ENCODE results near the gene NUDCD3. TPM values are rescaled to one million over a fixed set of nuclear protein-coding genes. Genes with fewer than 3 reads are reported as not detected.
A peak's percentile ranks its signal among the peaks of the same experiment; 100 is the strongest.

The NUDCD3 gene
- total RNA-seq, 1 donor from 2014 or later = 90.3 TPM

- intact Hi-C loops (cut with DNase I) = no loop called here
- peak; percentile 66 for DNase-seq (ENCODE audit: low spot score)
These were observed 99.3 kb downstream of the NUDCD3 start for GRCh38 chr7:44391171-44391570.

GRCh38 chr7:44390701-44391100 lies 99.8 kb downstream of the NUDCD3 start:
- DNase-seq (ENCODE audit: low spot score) = peak; percentile 29
- intact Hi-C loops (cut with DNase I) = no loop called here

- intact Hi-C loops (cut with DNase I) = no loop called here
- DNase-seq (ENCODE audit: low spot score) = peak; percentile 46
These were observed 102.1 kb downstream of the NUDCD3 start for GRCh38 chr7:44388089-44388970.

GRCh38 chr7:44387389-44387788 lies 103.1 kb downstream of the NUDCD3 start:
- intact Hi-C loops (cut with DNase I) = no loop called here
- DNase-seq (ENCODE audit: low spot score) = peak; percentile 20

GRCh38 chr7:44386139-44386913 lies 104.1 kb downstream of the NUDCD3 start:
- DNase-seq (ENCODE audit: low spot score) = peak; percentile 29
- intact Hi-C loops (cut with DNase I) = no loop called here

- peak; percentile 61 for DNase-seq (ENCODE audit: low spot score)
- intact Hi-C loops (cut with DNase I) = no loop called here
These were observed 104.9 kb downstream of the NUDCD3 start for GRCh38 chr7:44385434-44386138.

- peak; percentile 76 for DNase-seq (ENCODE audit: low spot score)
- intact Hi-C loops (cut with DNase I) = no loop called here
These were observed 105.6 kb downstream of the NUDCD3 start for GRCh38 chr7:44384586-44385433.

- peak; percentile 66 for DNase-seq (ENCODE audit: low spot score)
- intact Hi-C loops (cut with DNase I) = no loop called here
These were observed 106.9 kb downstream of the NUDCD3 start for GRCh38 chr7:44383566-44383965.

- intact Hi-C loops (cut with DNase I) = no loop called here
- DNase-seq (ENCODE audit: low spot score) = peak; percentile 71
These were observed 107.8 kb downstream of the NUDCD3 start for GRCh38 chr7:44382459-44383265.

- DNase-seq (ENCODE audit: low spot score) = peak; percentile 49
- intact Hi-C loops (cut with DNase I) = no loop called here
These were observed 108.8 kb downstream of the NUDCD3 start for GRCh38 chr7:44381494-44382220.

GRCh38 chr7:44380831-44381493 lies 109.5 kb downstream of the NUDCD3 start:
- peak; percentile 39 for DNase-seq (ENCODE audit: low spot score)
- intact Hi-C loops (cut with DNase I) = no loop called here

- intact Hi-C loops (cut with DNase I) = no loop called here
- DNase-seq (ENCODE audit: low spot score) = peak; percentile 22
These were observed 110.1 kb downstream of the NUDCD3 start for GRCh38 chr7:44380189-44380830.

- peak; percentile 67 for DNase-seq (ENCODE audit: low spot score)
- intact Hi-C loops (cut with DNase I) = no loop called here
These were observed 110.9 kb downstream of the NUDCD3 start for GRCh38 chr7:44379366-44380188.

GRCh38 chr7:44378744-44379143 lies 111.7 kb downstream of the NUDCD3 start:
- DNase-seq (ENCODE audit: low spot score) = no peak
- intact Hi-C loops (cut with DNase I) = no loop called here

GRCh38 chr7:44377681-44378421 lies 112.6 kb downstream of the NUDCD3 start:
- peak; percentile 59 for DNase-seq (ENCODE audit: low spot score)
- intact Hi-C loops (cut with DNase I) = no loop called here
